Ovary (tissue), 9 donors: Measurements from ENCODE around the gene RPS3A. TPM values are rescaled to one million over a fixed set of nuclear protein-coding genes. Genes with fewer than 3 reads are reported as not detected.

Experiments used
- DNase-seq, 5 donors: peaks; one replicate each; pipeline ENCODE4 v3.0.0-alpha.2; 2019 to 2020
- H3K27ac ChIP-seq, 2 donors: fragments of 200-600 bp; one replicate each; pipeline versions ENCODE4 v1.5.1 to v1.8.0; 2019 to 2022
- H3K27me3 ChIP-seq: fragments of 200-600 bp; one replicate; pipeline ENCODE4 v1.8.0; 2022
- H3K36me3 ChIP-seq: fragments of 200-600 bp; sonication (generic); one replicate; pipeline ENCODE4 v1.5.1; 2019
- H3K4me1 ChIP-seq: one replicate; pipeline ENCODE4 v1.8.1; 2013; ENCODE audit warnings: mild to moderate bottlenecking, moderate library complexity; ENCODE audit not compliant: insufficient read depth
- H3K4me3 ChIP-seq: fragments of 200-600 bp; sonication (generic); one replicate; pipeline ENCODE4 v1.5.1; 2017
- H3K9me3 ChIP-seq, 2 donors: fragments of 200-600 bp in 1 of 2; sonication (generic) in 1 of 2; one replicate each; pipeline versions ENCODE4 v1.5.1 to v1.8.1; 2013 to 2019; ENCODE audit warnings: mild to moderate bottlenecking in 1 of 2, moderate library complexity in 1 of 2
- EP300 ChIP-seq: sonication (generic); formaldehyde crosslinking; IDR thresholded peaks from one replicate; pipeline ENCODE4 v1.6.1; 2017; ENCODE audit warnings: antibody characterized with exemption
- POLR2A ChIP-seq: fragments of 450-650 bp; IDR thresholded peaks from one replicate; pipeline ENCODE4 v1.6.1; 2017; ENCODE audit warnings: antibody characterized with exemption, mild to moderate bottlenecking, moderate library complexity
- WGBS, 3 donors: extraction: QIAGEN DNeasy Blood & Tissue Kit in 1 of 3; methylation state at CpG; one replicate each; pipeline versions ENCODE4 v1.1.5 to v1.1.7; 2013 to 2017; 5-methylcytosine and 5-hydroxymethylcytosine counted together
- intact Hi-C, 4 donors: fragments of 100-400 bp; cut with DNase I; formaldehyde crosslinking; loops; one replicate each; pipeline versions ENCODE4 v1.11.0 to v1.15.1; 2022 to 2023
- polyA plus RNA-seq, 2 donors: library from polyadenylated mRNA; stranded (reverse); fragments of 200-250 nt in 1 of 2; fragments of 350-450 nt in 1 of 2; fragmentation: Illumina TruSeq in 1 of 2; extraction: RNeasy Lipid Tissue Mini Kit (QIAGEN cat#74804) in 1 of 2; gene quantifications; one replicate each; pipeline ENCODE4 v1.2.3, GENCODE V29; 2013 to 2014
- small RNA-seq: library from RNA; depleted of rRNA; stranded (forward); fragments of <200 nt; gene quantifications from one replicate; pipeline ENCODE3, GENCODE V24; 2016
- total RNA-seq, 7 donors: library from RNA; depleted of rRNA in 2 of 7; stranded (reverse); fragments of >200 nt in 2 of 7; fragmentation: NEBNext Ultra II Directional in 3 of 7; extraction: Animal tissue kit (Norgen Biotek cat#: 25700) in 3 of 7; gene quantifications; one replicate each; pipeline versions ENCODE4 v1.1.0 to v1.2.4, GENCODE V29; 2016 to 2023
- TF ChIP-seq, protein P1 (sequence below), 3 donors: fragments of 450-650 bp in 2 of 3; fragments of 200-600 bp in 1 of 3; IDR thresholded peaks; one replicate each; pipeline versions ENCODE4 v1.5.1 to v1.8.0; 2016 to 2022; ENCODE audit warnings: antibody characterized with exemption in 3 of 3, mild to moderate bottlenecking in 1 of 3
- donor health status: DM: no; HTN: no; CAD: no; lungs with moderate emphysema.
- donor health status: DM: no; HTN: no; CAD: no.
- donor health status: Bipolar disorder and iron deficiency.
- donor health status: DM: yes; HTN: yes; CAD: no.
- donor health status: DM: no; HTN: no; CAD: no.
- donor health status: DM: yes; HTN: yes; CAD: no.

RPS3A gene
- total and polyA plus RNA-seq, 9 donors, result 3,970 to 14,418 (median 5,892) TPM

DNA sequence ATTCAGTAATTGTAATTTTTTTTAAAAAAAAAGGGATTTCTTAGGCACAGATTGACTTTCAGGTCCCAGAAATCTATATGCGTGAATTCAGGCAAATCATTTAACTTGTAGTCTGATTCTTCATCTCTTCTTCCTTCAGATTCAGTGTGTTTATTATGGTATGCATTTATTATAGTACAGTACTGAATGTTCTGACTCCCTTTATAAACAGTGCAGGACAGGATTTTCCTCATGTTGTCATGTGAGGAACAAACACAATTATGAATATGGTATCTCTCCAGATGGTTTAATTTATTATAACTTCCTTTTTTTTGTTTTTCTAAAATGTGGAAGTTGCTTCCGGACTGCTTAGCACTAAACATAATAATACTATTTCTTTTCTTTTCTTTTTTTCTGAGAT lies 54.2 kb downstream of the RPS3A start:
- H3K9me3 ChIP-seq, result no peaks in the 10 kb centered on the region
- WGBS, 3 donors, result 39 to 57% (median 55%) methylated on average over 2 of the region's 2 CpGs
- H3K27ac ChIP-seq, result no peak overlapping the region
- no peaks in the 10 kb centered on the region for H3K4me1 ChIP-seq
- H3K4me3 ChIP-seq, result no peak overlapping the region
- TF ChIP-seq POLR2A (no peak), EP300 (no peak)
- TF ChIP-seq, protein P1, sequence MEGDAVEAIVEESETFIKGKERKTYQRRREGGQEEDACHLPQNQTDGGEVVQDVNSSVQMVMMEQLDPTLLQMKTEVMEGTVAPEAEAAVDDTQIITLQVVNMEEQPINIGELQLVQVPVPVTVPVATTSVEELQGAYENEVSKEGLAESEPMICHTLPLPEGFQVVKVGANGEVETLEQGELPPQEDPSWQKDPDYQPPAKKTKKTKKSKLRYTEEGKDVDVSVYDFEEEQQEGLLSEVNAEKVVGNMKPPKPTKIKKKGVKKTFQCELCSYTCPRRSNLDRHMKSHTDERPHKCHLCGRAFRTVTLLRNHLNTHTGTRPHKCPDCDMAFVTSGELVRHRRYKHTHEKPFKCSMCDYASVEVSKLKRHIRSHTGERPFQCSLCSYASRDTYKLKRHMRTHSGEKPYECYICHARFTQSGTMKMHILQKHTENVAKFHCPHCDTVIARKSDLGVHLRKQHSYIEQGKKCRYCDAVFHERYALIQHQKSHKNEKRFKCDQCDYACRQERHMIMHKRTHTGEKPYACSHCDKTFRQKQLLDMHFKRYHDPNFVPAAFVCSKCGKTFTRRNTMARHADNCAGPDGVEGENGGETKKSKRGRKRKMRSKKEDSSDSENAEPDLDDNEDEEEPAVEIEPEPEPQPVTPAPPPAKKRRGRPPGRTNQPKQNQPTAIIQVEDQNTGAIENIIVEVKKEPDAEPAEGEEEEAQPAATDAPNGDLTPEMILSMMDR (IDR thresholded peaks at IDR 0.05), result no peak
- no peaks in the 10 kb centered on the region for H3K36me3 ChIP-seq
- no peak for DNase-seq
- H3K27me3 ChIP-seq, result no peaks in the 10 kb centered on the region
- intact Hi-C loops, result no loop called here

Small RNA genes within 50 kb of the gene (small RNA-seq; reads per million reads assigned to genes)
- gene SNORD73A, result not detected
- gene SNORD73B, result 0.35 reads per million

Other genes with a start within 250 kb of the RPS3A start
- gene LRBA, start 84.3 kb upstream of the RPS3A start, total RNA-seq, result 10 to 100 TPM; 27.5 to 49.2 (median 31.1) TPM
- gene LRBA, start 84.3 kb upstream of the RPS3A start, polyA plus RNA-seq, result 10 to 100 TPM in 1 of 2 donors, 1 to 10 TPM in 1; 9.7 to 17.2 TPM
- gene PRSS48, start 177.5 kb downstream of the RPS3A start, total RNA-seq, result not detected
- not detected for gene PRSS48, start 177.5 kb downstream of the RPS3A start, polyA plus RNA-seq
- 100 to 1,000 TPM in 2 of 7 donors, 10 to 100 TPM in 5; 44.0 to 117 (median 91.4) TPM for gene SH3D19, start 226.0 kb downstream of the RPS3A start, total RNA-seq
- 10 to 100 TPM; 66.1 to 97.9 TPM for gene SH3D19, start 226.0 kb downstream of the RPS3A start, polyA plus RNA-seq